ENCODE results near the gene TDRD1. TPM values are rescaled to one million over a fixed set of nuclear protein-coding genes. Genes with fewer than 3 reads are reported as not detected.

Gene TDRD1
- total RNA-seq, 1 donor from 2014 or later, result 2.1 TPM

- Histone ChIP-seq H3K27me3 (ENCODE audit: control insufficient read depth, insufficient read depth, low read length) (no peaks in the 10 kb centered on the region), H3K36me3 (ENCODE audit: control insufficient read depth, insufficient read depth, low read length) (no peaks in the 10 kb centered on the region), H3K4me3 (ENCODE audit: low read depth, low read length) (no peak overlapping the region)
- TF ChIP-seq, protein P1, sequence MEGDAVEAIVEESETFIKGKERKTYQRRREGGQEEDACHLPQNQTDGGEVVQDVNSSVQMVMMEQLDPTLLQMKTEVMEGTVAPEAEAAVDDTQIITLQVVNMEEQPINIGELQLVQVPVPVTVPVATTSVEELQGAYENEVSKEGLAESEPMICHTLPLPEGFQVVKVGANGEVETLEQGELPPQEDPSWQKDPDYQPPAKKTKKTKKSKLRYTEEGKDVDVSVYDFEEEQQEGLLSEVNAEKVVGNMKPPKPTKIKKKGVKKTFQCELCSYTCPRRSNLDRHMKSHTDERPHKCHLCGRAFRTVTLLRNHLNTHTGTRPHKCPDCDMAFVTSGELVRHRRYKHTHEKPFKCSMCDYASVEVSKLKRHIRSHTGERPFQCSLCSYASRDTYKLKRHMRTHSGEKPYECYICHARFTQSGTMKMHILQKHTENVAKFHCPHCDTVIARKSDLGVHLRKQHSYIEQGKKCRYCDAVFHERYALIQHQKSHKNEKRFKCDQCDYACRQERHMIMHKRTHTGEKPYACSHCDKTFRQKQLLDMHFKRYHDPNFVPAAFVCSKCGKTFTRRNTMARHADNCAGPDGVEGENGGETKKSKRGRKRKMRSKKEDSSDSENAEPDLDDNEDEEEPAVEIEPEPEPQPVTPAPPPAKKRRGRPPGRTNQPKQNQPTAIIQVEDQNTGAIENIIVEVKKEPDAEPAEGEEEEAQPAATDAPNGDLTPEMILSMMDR (IDR thresholded peaks at IDR 0.05; ENCODE audit: insufficient read depth, low read length, severe bottlenecking), result no peak
- DNase-seq (ENCODE audit: low read depth), result no peak
- FAIRE-seq, result no peak
Measured at GRCh38 chr10:114258274-114258840, 79.2 kb downstream of the TDRD1 start.

DNA sequence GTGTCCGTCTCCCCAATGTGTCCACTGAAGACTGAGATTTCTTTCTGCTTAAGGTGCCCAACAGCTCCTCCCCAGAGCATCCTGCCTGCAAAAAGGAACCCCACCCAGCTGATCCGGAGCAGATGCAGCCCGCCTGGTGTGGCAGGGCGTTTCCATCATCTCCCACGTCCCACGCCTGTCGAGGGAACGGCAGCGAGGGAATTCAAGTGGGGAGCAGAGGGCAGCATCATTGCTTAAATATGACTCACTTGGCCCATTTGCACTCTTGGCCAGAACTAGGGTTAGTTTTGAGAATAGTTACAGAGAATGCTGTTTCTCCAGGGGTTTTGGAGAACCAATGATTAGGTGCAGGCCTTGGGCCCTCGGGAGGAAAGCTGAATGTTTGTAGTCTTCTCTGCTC lies 80.7 kb downstream of the TDRD1 start:
- Histone ChIP-seq H3K27me3 (ENCODE audit: control insufficient read depth, insufficient read depth, low read length) (no peaks in the 10 kb centered on the region), H3K36me3 (ENCODE audit: control insufficient read depth, insufficient read depth, low read length) (no peaks in the 10 kb centered on the region)
- no peak for FAIRE-seq

GRCh38 chr10:114260366-114260765 lies 81.2 kb downstream of the TDRD1 start:
- FAIRE-seq (peak; percentile 58), DNase-seq (ENCODE audit: low read depth) (no peak)
- Histone ChIP-seq H3K4me3 (ENCODE audit: low read depth, low read length) (no peak overlapping the region), H3K36me3 (ENCODE audit: control insufficient read depth, insufficient read depth, low read length) (no peaks in the 10 kb centered on the region), H3K27me3 (ENCODE audit: control insufficient read depth, insufficient read depth, low read length) (no peaks in the 10 kb centered on the region)
- TF ChIP-seq, protein P1 (IDR thresholded peaks at IDR 0.05; ENCODE audit: insufficient read depth, low read length, severe bottlenecking), result no peak

More for the DNA sequence above, 80.7 kb downstream of the TDRD1 start:
- TF ChIP-seq, protein P1 (IDR thresholded peaks at IDR 0.05; ENCODE audit: insufficient read depth, low read length, severe bottlenecking), result no peak
- no peak for DNase-seq (ENCODE audit: low read depth)
- no peak overlapping the region for H3K4me3 ChIP-seq (ENCODE audit: low read depth, low read length)

GRCh38 chr10:114261076-114261475 lies 81.9 kb downstream of the TDRD1 start:
- FAIRE-seq (no peak), DNase-seq (ENCODE audit: low read depth) (peak; percentile 54)
- no peaks in the 10 kb centered on the region for H3K27me3 ChIP-seq (ENCODE audit: control insufficient read depth, insufficient read depth, low read length)
- no peaks in the 10 kb centered on the region for H3K36me3 ChIP-seq (ENCODE audit: control insufficient read depth, insufficient read depth, low read length)
- TF ChIP-seq, protein P1 (IDR thresholded peaks at IDR 0.05; ENCODE audit: insufficient read depth, low read length, severe bottlenecking), result no peak
- H3K4me3 ChIP-seq (ENCODE audit: low read depth, low read length), result no peak overlapping the region

GRCh38 chr10:114262496-114262895 lies 83.3 kb downstream of the TDRD1 start:
- TF ChIP-seq, protein P1 (IDR thresholded peaks at IDR 0.05; ENCODE audit: insufficient read depth, low read length, severe bottlenecking), result no peak

More at GRCh38 chr10:114262496-114262895, 83.3 kb downstream of the TDRD1 start:
- Histone ChIP-seq H3K36me3 (ENCODE audit: control insufficient read depth, insufficient read depth, low read length) (no peaks in the 10 kb centered on the region), H3K4me3 (ENCODE audit: low read depth, low read length) (no peak overlapping the region), H3K27me3 (ENCODE audit: control insufficient read depth, insufficient read depth, low read length) (no peaks in the 10 kb centered on the region)
- FAIRE-seq (no peak), DNase-seq (ENCODE audit: low read depth) (no peak)
